ENCODE data around the gene PMM2.

DNA sequence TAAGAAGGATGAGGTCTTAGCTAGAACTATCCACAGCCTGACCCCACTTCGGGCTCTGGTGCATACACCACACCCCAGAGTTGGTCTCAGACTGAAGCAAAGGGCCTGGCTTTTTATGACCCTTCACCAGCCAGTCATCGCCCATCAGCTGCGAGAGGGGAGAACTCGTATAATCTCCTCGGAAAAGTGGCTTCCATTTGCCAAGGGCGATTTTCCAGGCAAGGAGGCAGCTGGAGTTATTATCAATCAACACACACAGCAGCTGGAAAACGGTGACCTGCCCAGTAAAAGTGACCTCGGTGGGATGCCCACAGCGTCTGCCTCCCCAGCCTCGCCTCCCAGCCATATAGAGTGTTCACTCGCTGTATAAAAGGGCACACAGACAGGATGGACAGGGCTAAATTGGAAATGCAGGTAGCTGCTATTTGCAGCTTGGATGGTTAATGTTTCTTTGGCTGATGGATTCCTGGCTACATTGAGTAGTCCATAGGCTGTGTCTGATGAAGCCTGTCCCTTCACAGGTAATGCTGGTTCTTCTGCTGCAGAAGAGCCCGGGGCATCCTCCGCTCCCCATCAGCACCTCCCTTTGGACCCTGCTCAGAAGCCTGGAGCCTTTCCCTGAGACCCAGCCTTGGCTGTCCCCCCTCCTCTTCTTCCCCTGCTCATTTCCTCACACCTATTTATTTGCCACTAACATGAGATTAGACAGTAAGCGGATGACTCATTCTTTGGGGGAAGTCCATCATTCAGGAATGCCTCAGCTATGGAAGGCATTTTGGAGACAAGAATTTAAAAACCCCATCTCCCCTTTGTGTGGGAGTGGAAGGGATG is 45.9 kb upstream of the PMM2 start:
- TF ChIP-seq ARNT (IDR thresholded peaks at IDR 0.05) (no peak), BHLHE40 (IDR thresholded peaks at IDR 0.05; ENCODE audit: borderline replicate concordance) (no peak), SUZ12 (IDR thresholded peaks at IDR 0.05) (no peak)
